CD4-positive, alpha-beta T cell (primary cell): ENCODE data around the gene PLD2. TPM values are rescaled to one million over a fixed set of nuclear protein-coding genes. Genes with fewer than 3 reads are reported as not detected.
"Not testable (repeated sequence)": the region's sequence is repeated elsewhere in the genome, so short reads cannot be mapped to it uniquely, and the experiment has no call there.

Source experiments
- ATAC-seq: fragments of 200-7000 bp; cut with Tn5 transposase; one replicate; pipeline ENCODE4 v1.10.0; 2022; ENCODE audit warnings: mild to moderate bottlenecking; ENCODE audit not compliant: poor library complexity
- CTCF ChIA-PET: fragments of 350-600 bp; sonication (Branson Sonifier 250); formaldehyde crosslinking; loops from one replicate; lab custom pipeline; 2021; ENCODE audit warnings: antibody characterized with exemption, inconsistent platforms; lab: Charles Lee
- POLR2A ChIA-PET: fragments of 350-600 bp; sonication (Branson Sonifier 250); formaldehyde crosslinking; loops from one replicate; lab custom pipeline; 2021; ENCODE audit warnings: antibody characterized with exemption, inconsistent platforms; lab: Charles Lee
- DNase-seq, 14 experiments: peaks; one replicate each; pipeline ENCODE4 v3.0.0-alpha.2; 2013 to 2020; ENCODE audit warnings: mixed read lengths in 2 of 14
- H3K27ac ChIP-seq, 2 donors: one replicate each; pipeline versions ENCODE4 v1.5.1 to v1.7.0; 2013; ENCODE audit warnings: low read length in 2 of 2, low read depth in 1 of 2, mild to moderate bottlenecking in 1 of 2
- H3K27me3 ChIP-seq, 2 experiments: 1 replicate in 1 of 2; 2 replicates in 1 of 2; pipeline versions ENCODE4 v1.6.1 to v1.7.0; 2013; ENCODE audit warnings: low read length in 2 of 2, control low read depth in 1 of 2, mild to moderate bottlenecking in 1 of 2, moderate library complexity in 1 of 2; ENCODE audit not compliant: insufficient read depth in 2 of 2, control insufficient read depth in 1 of 2
- H3K36me3 ChIP-seq: one replicate; pipeline ENCODE4 v1.6.1; 2013; ENCODE audit warnings: low read length, control low read depth; ENCODE audit not compliant: insufficient read depth
- H3K4me1 ChIP-seq: one replicate; pipeline ENCODE4 v1.6.1; 2013; ENCODE audit warnings: low read length, control low read depth; ENCODE audit not compliant: insufficient read depth
- H3K4me3 ChIP-seq: one replicate; pipeline ENCODE4 v1.5.1; 2013; ENCODE audit warnings: mild to moderate bottlenecking, low read length, moderate library complexity
- H3K9me3 ChIP-seq, 2 experiments: 1 replicate in 1 of 2; 2 replicates in 1 of 2; pipeline versions ENCODE4 v1.6.1 to v1.7.0; 2013; ENCODE audit warnings: low read length in 2 of 2, mild to moderate bottlenecking in 2 of 2, control low read depth in 1 of 2, moderate library complexity in 1 of 2; ENCODE audit not compliant: control insufficient read depth in 1 of 2, insufficient read depth in 1 of 2
- H3K27ac Mint-ChIP-seq: one replicate; pipeline ENCODE4 v1.8.0; 2020; ENCODE audit warnings: mixed read lengths
- H3K27me3 Mint-ChIP-seq: one replicate; pipeline ENCODE4 v1.8.0; 2021; ENCODE audit warnings: mixed read lengths
- H3K36me3 Mint-ChIP-seq: one replicate; pipeline ENCODE4 v1.8.0; 2021; ENCODE audit warnings: low read depth, mixed read lengths
- H3K4me1 Mint-ChIP-seq: one replicate; pipeline ENCODE4 v1.8.0; 2021; ENCODE audit warnings: low read depth, mixed read lengths
- H3K4me3 Mint-ChIP-seq: one replicate; pipeline ENCODE4 v1.8.0; 2020; ENCODE audit warnings: mild to moderate bottlenecking, mixed read lengths
- H3K9me3 Mint-ChIP-seq: one replicate; pipeline ENCODE4 v1.8.0; 2020; ENCODE audit warnings: mixed read lengths
- intact Hi-C, 2 experiments: fragments of 100-400 bp; cut with DNase I in 1 of 2; cut with micrococcal nuclease in 1 of 2; formaldehyde crosslinking; loops; one replicate each; pipeline versions ENCODE4 v1.15.1 to v1.9.0; 2023 to 2025; cut with DNase I, micrococcal nuclease
- total RNA-seq, 174 experiments: library from RNA in 2 of 174; stranded (reverse) in 2 of 174; gene quantifications; one replicate each; pipeline ENCODE4 v1.2.3 and lab custom pipeline; 2021 to 2026
- TF ChIP-seq, protein P1 (sequence below): fragments of 200-600 bp; IDR thresholded peaks from one replicate; pipeline ENCODE4 v1.8.0; 2022; ENCODE audit warnings: antibody characterized with exemption, mild to moderate bottlenecking

Gene PLD2
- total RNA-seq, 2 experiments from 2014 or later: 10.2 to 10.7 TPM

GRCh38 chr17:4863321-4863720 lies 56.4 kb downstream of the PLD2 start:
- ChIA-PET POLR2A (no interaction called here), CTCF (no interaction called here)
- Histone ChIP-seq H3K4me3 (no peak overlapping the region), H3K36me3 (peaks cover 27% of the 10 kb centered on the region), H3K27me3 (no peaks in the 10 kb centered on the region), H3K9me3 (no peaks in the 10 kb centered on the region), H3K4me1 (peaks cover 7% of the 10 kb centered on the region), H3K27ac (no peak overlapping the region)
- no peak for DNase-seq
- peaks cover 9% of the 10 kb centered on the region for H3K4me1 Mint-ChIP-seq
- intact Hi-C loops: no loop called here
- no peak for ATAC-seq
- no peak overlapping the region for H3K4me3 Mint-ChIP-seq
- no peaks in the 10 kb centered on the region for H3K9me3 Mint-ChIP-seq
- H3K27ac Mint-ChIP-seq: no peak overlapping the region
- TF ChIP-seq, protein P1, sequence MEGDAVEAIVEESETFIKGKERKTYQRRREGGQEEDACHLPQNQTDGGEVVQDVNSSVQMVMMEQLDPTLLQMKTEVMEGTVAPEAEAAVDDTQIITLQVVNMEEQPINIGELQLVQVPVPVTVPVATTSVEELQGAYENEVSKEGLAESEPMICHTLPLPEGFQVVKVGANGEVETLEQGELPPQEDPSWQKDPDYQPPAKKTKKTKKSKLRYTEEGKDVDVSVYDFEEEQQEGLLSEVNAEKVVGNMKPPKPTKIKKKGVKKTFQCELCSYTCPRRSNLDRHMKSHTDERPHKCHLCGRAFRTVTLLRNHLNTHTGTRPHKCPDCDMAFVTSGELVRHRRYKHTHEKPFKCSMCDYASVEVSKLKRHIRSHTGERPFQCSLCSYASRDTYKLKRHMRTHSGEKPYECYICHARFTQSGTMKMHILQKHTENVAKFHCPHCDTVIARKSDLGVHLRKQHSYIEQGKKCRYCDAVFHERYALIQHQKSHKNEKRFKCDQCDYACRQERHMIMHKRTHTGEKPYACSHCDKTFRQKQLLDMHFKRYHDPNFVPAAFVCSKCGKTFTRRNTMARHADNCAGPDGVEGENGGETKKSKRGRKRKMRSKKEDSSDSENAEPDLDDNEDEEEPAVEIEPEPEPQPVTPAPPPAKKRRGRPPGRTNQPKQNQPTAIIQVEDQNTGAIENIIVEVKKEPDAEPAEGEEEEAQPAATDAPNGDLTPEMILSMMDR: no peak
- no peaks in the 10 kb centered on the region for H3K27me3 Mint-ChIP-seq
- H3K36me3 Mint-ChIP-seq: peaks cover 14% of the 10 kb centered on the region

- H3K27me3 Mint-ChIP-seq, H3K27me3 ChIP-seq, H3K36me3 ChIP-seq, H3K27ac ChIP-seq, CTCF ChIA-PET, H3K27ac Mint-ChIP-seq, H3K9me3 ChIP-seq, H3K4me1 ChIP-seq, ATAC-seq, intact Hi-C loops, H3K4me1 Mint-ChIP-seq, H3K9me3 Mint-ChIP-seq, H3K4me3 ChIP-seq, DNase-seq, H3K4me3 Mint-ChIP-seq, POLR2A ChIA-PET, H3K36me3 Mint-ChIP-seq: not testable (repeated sequence)
Observed at GRCh38 chr17:4867535-4867934, 60.6 kb downstream of the PLD2 start.

GRCh38 chr17:4869058-4869998 lies 62.4 kb downstream of the PLD2 start:
- POLR2A ChIA-PET: not testable (repeated sequence)
- CTCF ChIA-PET: interaction anchor here (1.0 kb wide), 1 partner anchor 79 kb away, joined by 5 read pairs; no protein-coding TSS in a partner anchor

DNA sequence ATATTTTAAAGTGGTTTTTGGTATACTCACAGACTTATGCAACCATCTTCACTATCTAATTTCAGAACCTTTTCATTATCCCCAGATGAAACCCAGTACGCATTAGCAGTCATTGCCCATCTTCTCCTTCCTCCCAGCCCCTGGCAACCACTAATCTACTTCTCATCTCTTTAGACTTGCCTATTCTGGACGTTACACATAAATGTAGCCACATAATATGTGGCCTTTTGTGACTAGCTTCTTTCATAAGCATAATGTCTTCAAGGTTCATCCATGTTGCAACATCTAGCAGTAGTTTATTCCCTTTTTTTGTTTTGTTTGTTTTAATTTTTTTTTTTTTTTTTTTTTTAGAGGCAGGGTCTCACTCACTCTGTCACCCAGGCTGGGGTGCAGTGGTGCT lies 63.9 kb downstream of the PLD2 start:
- intact Hi-C loops: no loop called here
- no peaks in the 10 kb centered on the region for H3K27me3 ChIP-seq
- Mint-ChIP-seq H3K4me3 (no peak overlapping the region), H3K27me3 (no peaks in the 10 kb centered on the region), H3K27ac (no peak overlapping the region), H3K36me3 (peaks cover 26% of the 10 kb centered on the region), H3K4me1 (peaks cover 7% of the 10 kb centered on the region), H3K9me3 (no peaks in the 10 kb centered on the region)
- DNase-seq (no peak), ATAC-seq (no peak)
- TF ChIP-seq, protein P1: no peak
- ChIA-PET POLR2A (no interaction called here), CTCF (no interaction called here)
- no peak overlapping the region for H3K4me3 ChIP-seq
- H3K36me3 ChIP-seq: peaks cover 12% of the 10 kb centered on the region
- no peaks in the 10 kb centered on the region for H3K4me1 ChIP-seq
- no peaks in the 10 kb centered on the region for H3K9me3 ChIP-seq
- H3K27ac ChIP-seq: no peak overlapping the region

More at GRCh38 chr17:4869058-4869998, 62.4 kb downstream of the PLD2 start:
- H3K36me3 ChIP-seq: peaks cover 12% of the 10 kb centered on the region
- H3K9me3 Mint-ChIP-seq, ATAC-seq, H3K4me1 ChIP-seq, H3K4me3 Mint-ChIP-seq, H3K4me1 Mint-ChIP-seq, DNase-seq, intact Hi-C loops, H3K27me3 ChIP-seq, H3K9me3 ChIP-seq, H3K27ac ChIP-seq, H3K4me3 ChIP-seq, H3K27me3 Mint-ChIP-seq, H3K27ac Mint-ChIP-seq: not testable (repeated sequence)
- H3K36me3 Mint-ChIP-seq: peaks cover 16% of the 10 kb centered on the region
